GM18498 (cell line): Measurements from ENCODE around the gene PNMA3.
"Not testable (repeated sequence)": the region's sequence is repeated elsewhere in the genome, so short reads cannot be mapped to it uniquely, and the experiment has no call there.

Experiments
- ATAC-seq: cut with Tn5 transposase; IDR thresholded peaks from one replicate; pipeline ENCODE4 v1.9.1; 2021; ENCODE audit warnings: mild to moderate bottlenecking, moderate library complexity; ENCODE audit not compliant: unreplicated experiment

PNMA3 gene

DNA sequence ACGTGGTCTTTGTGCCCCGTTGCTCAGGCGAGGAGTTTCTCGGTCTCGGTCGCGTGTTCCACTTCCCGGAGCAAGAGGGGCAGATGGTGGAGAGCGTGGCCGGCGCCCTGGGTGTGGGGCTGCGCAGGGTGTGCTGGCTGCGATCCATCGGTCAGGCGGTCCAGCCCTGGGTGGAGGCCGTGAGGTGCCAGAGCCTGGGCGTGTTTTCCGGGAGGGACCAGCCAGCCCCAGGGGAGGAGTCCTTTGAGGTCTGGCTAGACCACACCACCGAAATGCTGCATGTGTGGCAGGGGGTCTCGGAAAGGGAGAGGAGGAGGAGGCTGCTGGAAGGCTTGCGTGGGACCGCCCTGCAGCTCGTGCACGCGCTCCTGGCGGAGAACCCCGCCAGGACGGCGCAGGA, 17.1 kb downstream of the PNMA3 start:
- not testable (repeated sequence) for ATAC-seq

DNA sequence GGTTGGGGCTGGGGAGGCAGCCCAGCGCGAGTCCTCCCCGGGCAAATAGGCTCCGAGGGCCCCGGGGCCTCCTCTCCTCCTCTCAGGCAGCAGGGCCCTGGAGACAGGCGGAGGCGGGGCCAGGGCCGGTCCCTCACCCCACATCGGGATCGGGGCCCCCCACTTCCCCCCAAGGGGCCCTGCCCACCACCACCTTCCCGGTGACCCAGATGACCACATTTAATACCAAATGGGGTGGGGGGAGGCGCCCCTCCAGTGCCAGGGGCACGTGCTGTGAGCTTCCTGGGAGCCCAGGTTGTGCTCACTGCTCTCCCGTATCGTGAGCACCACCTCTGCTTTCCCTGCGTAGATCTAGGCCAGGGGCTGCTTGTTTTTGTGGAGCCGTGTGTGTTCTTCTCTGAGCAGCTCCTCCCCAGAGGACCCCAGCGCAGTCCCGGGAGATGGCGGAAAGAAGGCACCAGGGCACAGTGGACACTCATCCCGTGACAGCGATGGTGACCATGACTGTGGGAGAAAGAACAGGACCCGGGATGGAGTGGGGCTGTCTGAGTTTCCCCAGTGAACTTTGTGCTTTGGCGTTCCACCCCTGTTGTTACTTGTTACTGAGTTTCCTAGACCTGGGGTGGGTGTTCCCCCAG, 18.1 kb downstream of the PNMA3 start:
- no peak for ATAC-seq

DNA sequence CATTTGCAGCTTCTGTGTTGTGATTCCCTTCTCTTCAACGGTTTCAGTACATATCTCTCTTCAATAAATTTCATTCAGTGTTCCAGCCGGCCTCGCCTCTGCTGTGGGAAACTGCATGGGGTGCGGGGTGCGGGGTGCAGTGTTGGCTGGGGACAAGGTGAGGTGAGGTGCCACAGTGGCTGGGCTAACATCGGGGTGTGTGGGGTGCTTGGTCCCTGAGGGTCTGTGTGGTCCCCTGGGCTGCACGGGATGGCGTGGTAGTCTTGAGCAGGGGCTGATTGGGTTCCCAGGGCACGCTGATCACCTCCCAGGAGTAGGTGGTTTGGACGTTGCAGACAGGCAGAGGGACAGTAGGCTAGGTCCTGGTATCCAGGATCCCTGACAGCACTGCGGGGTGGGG, 18.7 kb downstream of the PNMA3 start:
- no peak for ATAC-seq

DNA sequence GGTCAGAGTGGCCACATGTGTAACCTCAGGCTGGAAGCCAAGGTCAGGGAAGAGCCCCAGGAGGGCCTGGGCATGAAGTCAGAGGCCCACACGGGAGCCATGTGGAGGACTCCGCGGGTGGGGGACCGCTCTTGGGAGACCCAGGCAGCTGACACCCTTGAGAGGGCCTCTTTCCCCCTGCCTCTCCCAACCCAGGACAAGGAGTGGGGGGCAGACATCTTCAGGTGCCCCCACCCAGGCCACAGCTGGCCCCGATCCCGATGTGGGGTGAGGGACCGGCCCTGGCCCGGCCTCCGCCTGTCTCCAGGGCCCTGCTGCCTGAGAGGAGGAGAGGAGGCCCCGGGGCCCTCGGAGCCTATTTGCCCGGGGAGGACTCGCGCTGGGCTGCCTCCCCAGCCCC, 19.1 kb downstream of the PNMA3 start:
- ATAC-seq, result no peak

DNA sequence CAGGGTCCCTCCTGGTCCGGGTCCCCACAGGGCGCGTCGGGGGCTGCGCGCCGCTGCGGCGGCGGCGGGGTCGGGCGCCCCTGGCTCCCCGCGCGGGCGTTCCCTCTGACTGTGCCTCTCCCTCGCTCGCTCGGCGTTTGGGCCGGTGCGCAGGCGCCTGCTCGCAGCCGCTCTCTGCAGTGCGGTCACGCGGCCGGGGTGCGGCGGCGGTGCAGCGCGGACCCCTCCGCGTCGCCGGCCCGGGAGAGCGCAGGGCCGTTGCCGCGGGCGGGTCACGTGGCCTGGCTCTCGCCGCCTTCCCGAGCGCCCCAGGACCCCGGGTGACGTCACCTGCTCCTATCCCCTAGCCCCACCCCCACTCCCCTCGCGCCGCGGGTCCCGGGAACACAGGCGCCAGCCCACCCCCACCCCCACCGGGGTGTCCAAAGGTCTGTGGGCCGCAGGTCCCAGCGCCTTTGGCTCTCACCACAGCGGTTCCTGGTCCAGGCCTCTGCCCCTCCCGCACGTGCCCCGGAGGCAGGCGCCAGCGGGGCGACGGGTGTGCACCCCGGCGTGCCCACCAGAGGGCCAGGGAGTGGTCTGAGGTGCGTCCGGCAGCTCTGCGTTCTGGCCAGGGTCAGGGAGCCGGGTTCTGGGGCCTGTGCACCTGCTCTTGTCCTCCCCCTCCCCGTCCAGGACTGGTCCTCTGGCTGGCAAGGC, 21.3 kb downstream of the PNMA3 start:
- not testable (repeated sequence) for ATAC-seq

DNA sequence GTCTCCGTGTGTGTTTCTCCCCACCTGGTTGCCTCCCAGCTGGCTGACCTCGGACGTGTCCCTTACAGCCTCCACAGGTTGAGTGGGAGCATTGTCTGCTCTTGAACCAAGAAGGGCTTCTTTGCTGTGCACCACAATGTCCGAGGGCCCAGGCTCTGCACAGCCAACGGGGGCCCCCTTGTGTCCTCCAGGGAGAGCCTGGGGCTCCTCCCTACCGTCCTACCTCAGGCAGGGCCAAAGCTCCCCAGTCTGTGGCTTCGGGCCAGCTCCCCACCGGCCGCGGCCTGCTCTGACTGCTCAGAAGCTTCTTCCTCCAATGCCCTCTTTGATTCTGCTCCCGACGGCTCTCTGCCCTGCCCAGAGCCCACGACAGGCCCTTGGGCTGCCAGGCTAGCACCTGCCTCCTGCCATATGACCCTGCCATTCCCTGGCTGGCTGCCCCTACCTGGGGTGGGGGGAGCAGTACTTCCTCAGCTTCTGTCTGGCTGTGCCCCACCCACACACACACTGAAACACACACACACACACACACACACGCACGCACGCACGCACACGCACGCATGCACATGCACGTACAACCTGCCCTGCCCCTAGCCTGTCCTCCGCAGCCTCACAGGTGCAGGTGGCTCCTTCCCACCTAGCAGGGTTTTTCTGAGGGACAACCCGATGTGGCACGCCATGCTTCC, 27.1 kb downstream of the PNMA3 start:
- not testable (repeated sequence) for ATAC-seq

DNA sequence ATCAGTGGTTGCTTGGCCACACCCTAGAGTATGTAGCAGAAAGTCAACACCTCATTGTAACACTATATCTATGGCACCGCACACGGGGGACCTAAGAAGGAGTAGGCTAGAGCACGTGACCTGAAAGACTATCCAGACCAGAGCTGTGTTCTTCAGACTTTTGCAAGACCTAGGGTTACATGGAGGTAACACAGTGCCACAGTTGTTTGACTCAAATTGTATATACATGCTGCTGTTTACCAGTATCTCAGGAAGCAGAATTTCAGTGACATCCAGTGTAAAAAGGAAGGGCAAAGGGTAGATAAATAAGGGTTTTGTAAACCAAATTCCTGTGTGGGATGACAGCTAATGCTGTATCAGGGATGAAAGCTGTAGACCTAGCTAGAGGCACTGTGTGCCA, 46.1 kb downstream of the PNMA3 start:
- ATAC-seq, result no peak

DNA sequence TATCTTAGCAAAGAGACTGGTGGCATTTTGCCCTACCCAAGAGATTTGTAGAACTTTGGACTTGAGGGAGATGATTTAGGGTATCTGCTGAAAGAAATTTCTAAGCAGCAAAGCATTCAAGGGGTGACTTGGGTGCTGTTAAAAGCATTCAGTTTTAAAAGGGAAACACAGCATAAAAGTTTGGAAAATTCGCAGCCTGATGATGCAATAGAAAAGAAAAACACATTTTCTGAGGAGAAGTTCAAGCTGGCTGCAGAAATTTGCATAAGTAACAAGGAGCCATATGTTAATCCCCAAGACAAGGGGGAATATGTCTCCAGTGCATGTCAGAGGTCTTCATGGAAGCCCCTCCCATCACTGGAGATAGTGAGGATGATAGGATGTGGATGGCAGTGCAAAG, 48.7 kb downstream of the PNMA3 start:
- ATAC-seq, result not testable (repeated sequence)

DNA sequence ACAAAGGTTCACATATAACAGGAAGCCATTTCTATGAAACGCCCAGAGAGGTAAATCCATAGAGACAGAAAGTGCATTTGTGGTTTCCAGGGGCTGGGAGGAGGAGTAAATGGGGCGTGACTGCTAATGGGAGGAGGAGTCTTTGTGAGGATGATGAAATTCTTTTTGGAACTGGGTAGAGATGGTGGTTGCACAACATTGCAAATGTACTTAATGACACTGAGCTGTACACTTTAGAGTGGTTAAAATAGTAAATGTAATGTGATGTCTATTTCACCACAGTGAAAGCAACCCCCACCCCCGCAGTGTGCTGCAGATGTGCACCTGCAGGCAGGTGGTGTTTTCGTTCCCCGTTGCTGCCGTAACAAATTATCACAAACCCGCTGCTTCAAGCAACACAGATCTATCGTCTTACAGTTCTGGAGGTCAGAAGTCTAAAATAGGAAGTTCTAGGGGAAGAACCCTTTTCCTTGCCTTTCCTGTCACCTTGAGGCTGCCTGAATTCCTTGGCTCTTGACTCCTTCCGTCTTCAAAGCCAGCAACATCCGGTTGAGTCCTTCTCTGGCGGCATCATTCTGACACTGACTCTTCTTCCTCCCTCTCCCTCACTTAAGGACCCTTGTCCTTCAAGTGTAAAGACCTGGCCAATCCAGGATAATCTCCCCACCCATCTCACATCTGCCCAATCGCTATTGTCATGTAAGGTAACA, 50.0 kb downstream of the PNMA3 start:
- not testable (repeated sequence) for ATAC-seq
